LNCAP (cell line): ENCODE data around the gene EFNB1.

Experiments used
- CTCF ChIP-seq: fragments of 450-650 bp; IDR thresholded peaks from 2 replicates; pipeline ENCODE4 v1.5.1; 2017; ENCODE audit warnings: mild to moderate bottlenecking

EFNB1 gene

GRCh38 chrX:68807818-68808217 lies 21.0 kb upstream of the EFNB1 start:
- TF ChIP-seq CTCF = peak; percentile 31; the same call in 1 of the 2 replicates

GRCh38 chrX:68808686-68809357 lies 20.0 kb upstream of the EFNB1 start:
- TF ChIP-seq CTCF = no peak

GRCh38 chrX:68820476-68821110 lies 8.2 kb upstream of the EFNB1 start:
- TF ChIP-seq CTCF = no peak

- no peak for TF ChIP-seq CTCF
Measured at GRCh38 chrX:68821616-68822015, 7.2 kb upstream of the EFNB1 start.

- peak; percentile 55 for TF ChIP-seq CTCF
Measured at GRCh38 chrX:68822641-68823410, 6.0 kb upstream of the EFNB1 start.

- no peak for TF ChIP-seq CTCF
Measured at GRCh38 chrX:68823413-68824151, 5.2 kb upstream of the EFNB1 start.

- TF ChIP-seq CTCF = no peak
Measured at GRCh38 chrX:68824152-68824433, 4.7 kb upstream of the EFNB1 start.
